ENCODE results near the gene C1orf116.

Gene C1orf116

DNA sequence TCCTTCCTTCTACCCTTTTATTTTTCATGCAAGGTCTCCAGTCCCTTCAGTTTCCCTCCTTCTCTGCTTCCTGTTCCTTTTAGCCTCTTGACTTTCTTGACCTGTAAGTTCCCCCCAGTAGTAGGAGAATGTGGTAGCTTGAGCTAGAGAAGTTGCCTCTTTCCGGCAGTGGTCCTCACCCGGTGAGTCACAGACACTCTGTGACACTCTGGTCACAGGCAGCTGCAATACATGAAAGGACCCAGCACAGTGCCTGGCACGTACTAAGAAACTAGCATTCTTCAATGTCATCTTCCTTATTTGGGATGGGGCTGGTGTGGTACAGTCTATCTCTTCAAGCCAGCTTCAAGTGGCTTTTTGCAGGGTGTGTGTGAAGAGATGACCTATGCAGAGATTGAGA is 36.5 kb upstream of the C1orf116 start:
- Histone ChIP-seq H3K9me2 (replicated peaks; ENCODE audit: low read depth, low read length) (no peaks in the 10 kb centered on the region), H3K4me1 (ENCODE audit: insufficient read depth, low read length, poor library complexity, severe bottlenecking) (peaks cover 22% of the 10 kb centered on the region), H2AFZ (ENCODE audit: low read length) (no peak overlapping the region), H3K9me3 (ENCODE audit: insufficient read depth, low read depth, low read length) (no peaks in the 10 kb centered on the region), H3K4me3 (ENCODE audit: low read length, poor library complexity, severe bottlenecking) (no peak overlapping the region), H3K27me3 (ENCODE audit: insufficient read depth, low read length, poor library complexity, severe bottlenecking) (no peaks in the 10 kb centered on the region), H3F3A (ENCODE audit: low read depth) (no peaks in the 10 kb centered on the region), H3K9ac (ENCODE audit: low read depth, low read length, poor library complexity, severe bottlenecking) (no peak overlapping the region), H3K4me2 (ENCODE audit: low read depth, low read length, poor library complexity, severe bottlenecking) (no peak overlapping the region), H3K36me3 (ENCODE audit: insufficient read depth, low read length) (no peaks in the 10 kb centered on the region), H4K20me1 (ENCODE audit: insufficient read depth, low read length, poor library complexity, severe bottlenecking) (no peaks in the 10 kb centered on the region), H3K79me2 (ENCODE audit: insufficient read depth, low read length) (no peaks in the 10 kb centered on the region)
- TF ChIP-seq, protein P1, sequence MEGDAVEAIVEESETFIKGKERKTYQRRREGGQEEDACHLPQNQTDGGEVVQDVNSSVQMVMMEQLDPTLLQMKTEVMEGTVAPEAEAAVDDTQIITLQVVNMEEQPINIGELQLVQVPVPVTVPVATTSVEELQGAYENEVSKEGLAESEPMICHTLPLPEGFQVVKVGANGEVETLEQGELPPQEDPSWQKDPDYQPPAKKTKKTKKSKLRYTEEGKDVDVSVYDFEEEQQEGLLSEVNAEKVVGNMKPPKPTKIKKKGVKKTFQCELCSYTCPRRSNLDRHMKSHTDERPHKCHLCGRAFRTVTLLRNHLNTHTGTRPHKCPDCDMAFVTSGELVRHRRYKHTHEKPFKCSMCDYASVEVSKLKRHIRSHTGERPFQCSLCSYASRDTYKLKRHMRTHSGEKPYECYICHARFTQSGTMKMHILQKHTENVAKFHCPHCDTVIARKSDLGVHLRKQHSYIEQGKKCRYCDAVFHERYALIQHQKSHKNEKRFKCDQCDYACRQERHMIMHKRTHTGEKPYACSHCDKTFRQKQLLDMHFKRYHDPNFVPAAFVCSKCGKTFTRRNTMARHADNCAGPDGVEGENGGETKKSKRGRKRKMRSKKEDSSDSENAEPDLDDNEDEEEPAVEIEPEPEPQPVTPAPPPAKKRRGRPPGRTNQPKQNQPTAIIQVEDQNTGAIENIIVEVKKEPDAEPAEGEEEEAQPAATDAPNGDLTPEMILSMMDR (conservative IDR thresholded peaks at IDR 0.05; ENCODE audit: low read length): no peak
- no peak for TF ChIP-seq EZH2phosphoT487 (IDR thresholded peaks at IDR 0.05; ENCODE audit: borderline replicate concordance)

DNA sequence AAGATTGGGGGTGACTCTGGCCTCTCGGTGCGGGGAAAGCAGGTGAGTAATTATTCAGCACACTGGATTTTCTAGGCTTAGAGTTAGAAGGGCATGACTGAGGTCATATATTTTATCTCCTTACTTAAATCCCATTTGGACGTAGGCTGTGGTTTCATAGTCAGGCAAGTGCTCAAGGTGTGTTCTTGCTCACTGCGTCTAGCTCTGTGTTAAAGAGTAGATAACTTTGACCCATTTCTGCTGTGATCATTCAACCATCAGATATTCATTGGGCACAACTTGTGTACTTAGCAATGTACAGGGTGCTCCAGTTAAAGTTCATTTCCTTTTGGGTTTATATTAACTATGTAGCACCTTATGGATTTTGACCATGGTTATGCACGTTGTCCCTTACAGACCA is 35.1 kb upstream of the C1orf116 start:
- Histone ChIP-seq H4K20me1 (ENCODE audit: insufficient read depth, low read length, poor library complexity, severe bottlenecking) (no peaks in the 10 kb centered on the region), H3K4me1 (ENCODE audit: insufficient read depth, low read length, poor library complexity, severe bottlenecking) (peaks cover 22% of the 10 kb centered on the region), H3K9me2 (replicated peaks; ENCODE audit: low read depth, low read length) (no peaks in the 10 kb centered on the region), H3K4me3 (ENCODE audit: low read length, poor library complexity, severe bottlenecking) (no peak overlapping the region), H3K9ac (ENCODE audit: low read depth, low read length, poor library complexity, severe bottlenecking) (no peak overlapping the region), H3K4me2 (ENCODE audit: low read depth, low read length, poor library complexity, severe bottlenecking) (no peak overlapping the region), H2AFZ (ENCODE audit: low read length) (no peak overlapping the region), H3K27me3 (ENCODE audit: insufficient read depth, low read length, poor library complexity, severe bottlenecking) (no peaks in the 10 kb centered on the region), H3K36me3 (ENCODE audit: insufficient read depth, low read length) (no peaks in the 10 kb centered on the region), H3K79me2 (ENCODE audit: insufficient read depth, low read length) (no peaks in the 10 kb centered on the region), H3F3A (ENCODE audit: low read depth) (no peaks in the 10 kb centered on the region), H3K9me3 (ENCODE audit: insufficient read depth, low read depth, low read length) (no peaks in the 10 kb centered on the region)
- TF ChIP-seq, protein P1 (conservative IDR thresholded peaks at IDR 0.05; ENCODE audit: low read length): no peak
- no peak for TF ChIP-seq EZH2phosphoT487 (IDR thresholded peaks at IDR 0.05; ENCODE audit: borderline replicate concordance)

DNA sequence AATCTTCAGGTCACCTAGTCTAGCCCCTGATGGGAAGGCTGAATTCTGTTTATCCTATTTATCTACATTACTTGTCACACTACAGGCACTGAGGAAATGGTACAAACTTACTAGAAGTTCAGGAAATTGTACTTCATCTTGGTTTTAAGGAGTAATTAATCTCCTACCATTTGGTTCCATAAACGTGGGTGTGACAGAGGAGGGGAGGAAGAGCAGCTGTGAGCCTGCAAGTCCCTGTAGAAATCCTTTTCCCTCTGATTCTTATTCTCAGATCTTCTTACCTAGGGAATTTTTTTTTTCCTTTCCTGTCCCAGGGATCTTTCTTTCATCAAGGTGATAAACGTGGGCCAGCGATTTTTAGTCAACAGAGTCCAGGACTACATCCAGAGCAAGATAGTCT is 34.6 kb upstream of the C1orf116 start:
- H3K9ac ChIP-seq (ENCODE audit: low read depth, low read length, poor library complexity, severe bottlenecking): no peak overlapping the region
- peaks cover 22% of the 10 kb centered on the region for H3K4me1 ChIP-seq (ENCODE audit: insufficient read depth, low read length, poor library complexity, severe bottlenecking)
- TF ChIP-seq EZH2phosphoT487 (IDR thresholded peaks at IDR 0.05; ENCODE audit: borderline replicate concordance): no peak
- TF ChIP-seq, protein P1 (conservative IDR thresholded peaks at IDR 0.05; ENCODE audit: low read length): no peak
- no peaks in the 10 kb centered on the region for H3K27me3 ChIP-seq (ENCODE audit: insufficient read depth, low read length, poor library complexity, severe bottlenecking)
- no peaks in the 10 kb centered on the region for H4K20me1 ChIP-seq (ENCODE audit: insufficient read depth, low read length, poor library complexity, severe bottlenecking)
- H2AFZ ChIP-seq (ENCODE audit: low read length): no peak overlapping the region
- H3F3A ChIP-seq (ENCODE audit: low read depth): no peaks in the 10 kb centered on the region
- no peaks in the 10 kb centered on the region for H3K36me3 ChIP-seq (ENCODE audit: insufficient read depth, low read length)
- H3K79me2 ChIP-seq (ENCODE audit: insufficient read depth, low read length): no peaks in the 10 kb centered on the region
- no peaks in the 10 kb centered on the region for H3K9me2 ChIP-seq (replicated peaks; ENCODE audit: low read depth, low read length)
- H3K9me3 ChIP-seq (ENCODE audit: insufficient read depth, low read depth, low read length): no peaks in the 10 kb centered on the region
- H3K4me3 ChIP-seq (ENCODE audit: low read length, poor library complexity, severe bottlenecking): no peak overlapping the region
- no peak overlapping the region for H3K4me2 ChIP-seq (ENCODE audit: low read depth, low read length, poor library complexity, severe bottlenecking)
